PC-3 (cell line): ENCODE results near the gene ACSM3. TPM values are rescaled to one million over a fixed set of nuclear protein-coding genes. Genes with fewer than 3 reads are reported as not detected.

Experiments
- ATAC-seq: fragments of 200-7000 bp; cut with Tn5 transposase; 2 replicates; pipeline ENCODE4 v1.9.1; 2020; ENCODE audit warnings: mild to moderate bottlenecking, moderate library complexity
- BruUV-seq: library from RNA; stranded (reverse); fragments of 400-500 nt; replicated peaks from 2 replicates; lab custom pipeline; 2021; lab: Mats Ljungman, UMichigan
- CTCF ChIA-PET: fragments of 300-600 bp; sonication (Branson Sonifier 250); formaldehyde crosslinking; loops from one replicate; lab custom pipeline; 2022; ENCODE audit warnings: antibody characterized with exemption; lab: Charles Lee
- POLR2A ChIA-PET: fragments of 300-600 bp; sonication (Branson Sonifier 250); formaldehyde crosslinking; loops from one replicate; lab custom pipeline; 2022; ENCODE audit warnings: antibody characterized with exemption; ENCODE audit not compliant: unreplicated experiment; lab: Charles Lee
- DNase-seq: peaks from one replicate; pipeline ENCODE4 v3.0.0-alpha.2; 2015
- H2AFZ ChIP-seq: fragments of 300-600 bp; sonication (generic); 2 replicates; pipeline ENCODE4 v1.6.0; 2016; ENCODE audit warnings: antibody characterized with exemption, low read length
- H3F3A ChIP-seq: fragments of 300-600 bp; sonication (generic); one replicate; pipeline ENCODE4 v1.6.0; 2017; ENCODE audit warnings: antibody characterized with exemption, low read length, control low read depth, mild to moderate bottlenecking; ENCODE audit not compliant: unreplicated experiment
- H3K27ac ChIP-seq: fragments of 300-600 bp; sonication (generic); 2 replicates; pipeline ENCODE4 v1.5.1; 2016; ENCODE audit warnings: mild to moderate bottlenecking, low read length
- H3K27me3 ChIP-seq: fragments of 300-600 bp; sonication (generic); 2 replicates; pipeline ENCODE4 v1.6.1; 2016; ENCODE audit warnings: low read length, mixed read lengths
- H3K36me3 ChIP-seq: fragments of 300-600 bp; sonication (generic); 2 replicates; pipeline ENCODE4 v1.6.1; 2016; ENCODE audit warnings: low read depth, mixed run types, low read length, mixed read lengths
- H3K4me1 ChIP-seq: fragments of 300-600 bp; sonication (generic); 2 replicates; pipeline ENCODE4 v1.5.1; 2016; ENCODE audit warnings: low read length; ENCODE audit not compliant: insufficient read depth
- H3K4me2 ChIP-seq: fragments of 300-600 bp; sonication (generic); 2 replicates; pipeline ENCODE4 v1.6.0; 2016; ENCODE audit warnings: low read length
- H3K4me3 ChIP-seq: fragments of 300-600 bp; sonication (generic); 2 replicates; pipeline ENCODE4 v1.5.1; 2016; ENCODE audit warnings: mild to moderate bottlenecking, low read length, mixed read lengths
- H3K79me2 ChIP-seq: fragments of 300-600 bp; sonication (generic); 2 replicates; pipeline ENCODE4 v1.6.1; 2017; ENCODE audit warnings: low read length, mixed read lengths
- H3K9ac ChIP-seq: fragments of 300-600 bp; sonication (generic); 2 replicates; pipeline ENCODE4 v1.6.0; 2016; ENCODE audit warnings: mild to moderate bottlenecking, low read length
- H3K9me2 ChIP-seq: fragments of 300-600 bp; sonication (generic); replicated peaks from 2 replicates; pipeline ENCODE4 v1.6.1; 2016; ENCODE audit warnings: mixed run types, low read length, mixed read lengths
- H3K9me3 ChIP-seq: fragments of 300-600 bp; sonication (generic); 2 replicates; pipeline ENCODE4 v1.6.1; 2016; ENCODE audit warnings: low read length, mixed read lengths
- H4K20me1 ChIP-seq: fragments of 300-600 bp; sonication (generic); 2 replicates; pipeline ENCODE4 v1.6.1; 2016; ENCODE audit warnings: low read length, mixed read lengths
- EZH2 ChIP-seq: fragments of 300-600 bp; sonication (generic); IDR thresholded peaks from one replicate; pipeline ENCODE4 v1.6.1; 2017; ENCODE audit warnings: antibody characterized with exemption, mild to moderate bottlenecking, low read length; ENCODE audit not compliant: unreplicated experiment
- EZH2phosphoT487 ChIP-seq: fragments of 300-600 bp; sonication (generic); IDR thresholded peaks from 2 replicates; pipeline ENCODE4 v1.6.1; 2018; ENCODE audit warnings: mild to moderate bottlenecking, antibody characterized with exemption, low read length, borderline replicate concordance
- intact Hi-C: fragments of 100-400 bp; cut with micrococcal nuclease; formaldehyde crosslinking; loops from 2 replicates; pipeline ENCODE4 v1.9.0; 2023
- total RNA-seq: library from RNA; depleted of rRNA; stranded (reverse); fragments of >200 nt; gene quantifications from 2 replicates; pipeline ENCODE4 v1.2.3, GENCODE V29; 2014
- TF ChIP-seq, protein P1 (sequence below): fragments of 300-600 bp; sonication (generic); conservative IDR thresholded peaks from 2 replicates; pipeline ENCODE4 v1.5.1; 2017; ENCODE audit warnings: antibody characterized with exemption, low read depth, mild to moderate bottlenecking, low read length

ACSM3 gene
- total RNA-seq, 1 experiment from 2014 or later: 4.0 TPM

DNA sequence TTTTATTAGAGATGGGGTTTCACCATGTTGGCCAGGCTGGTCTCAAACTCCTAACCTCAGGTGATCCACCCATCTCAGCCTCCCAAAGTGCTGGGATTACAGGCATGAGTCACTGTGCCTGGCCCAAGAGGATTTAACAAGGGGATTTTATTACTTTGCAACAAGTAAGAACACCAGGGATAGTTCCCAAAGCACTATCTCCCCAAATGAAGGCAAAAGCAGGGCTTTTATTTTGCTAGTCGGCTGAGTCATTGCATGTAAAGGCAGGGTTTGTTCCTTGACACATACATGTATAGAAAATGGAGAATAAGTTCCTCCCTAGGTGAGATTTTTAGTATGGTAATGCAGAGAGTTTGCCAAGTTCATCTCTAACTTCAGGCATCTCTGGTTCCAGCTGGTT, 66.6 kb downstream of the ACSM3 start:
- ChIA-PET POLR2A (no interaction called here), CTCF (no interaction called here)
- Histone ChIP-seq H3K27me3 (no peaks in the 10 kb centered on the region), H3K4me2 (no peak overlapping the region), H3K79me2 (no peaks in the 10 kb centered on the region), H3K9me2 (no peaks in the 10 kb centered on the region), H3K9ac (no peak overlapping the region), H3K36me3 (peaks cover 21% of the 10 kb centered on the region), H3K4me1 (no peaks in the 10 kb centered on the region), H2AFZ (no peak overlapping the region), H3F3A (no peaks in the 10 kb centered on the region), H3K9me3 (no peaks in the 10 kb centered on the region), H4K20me1 (no peaks in the 10 kb centered on the region), H3K27ac (no peak overlapping the region), H3K4me3 (no peak overlapping the region)
- no peak for TF ChIP-seq EZH2phosphoT487
- no peak for TF ChIP-seq EZH2
- TF ChIP-seq, protein P1, sequence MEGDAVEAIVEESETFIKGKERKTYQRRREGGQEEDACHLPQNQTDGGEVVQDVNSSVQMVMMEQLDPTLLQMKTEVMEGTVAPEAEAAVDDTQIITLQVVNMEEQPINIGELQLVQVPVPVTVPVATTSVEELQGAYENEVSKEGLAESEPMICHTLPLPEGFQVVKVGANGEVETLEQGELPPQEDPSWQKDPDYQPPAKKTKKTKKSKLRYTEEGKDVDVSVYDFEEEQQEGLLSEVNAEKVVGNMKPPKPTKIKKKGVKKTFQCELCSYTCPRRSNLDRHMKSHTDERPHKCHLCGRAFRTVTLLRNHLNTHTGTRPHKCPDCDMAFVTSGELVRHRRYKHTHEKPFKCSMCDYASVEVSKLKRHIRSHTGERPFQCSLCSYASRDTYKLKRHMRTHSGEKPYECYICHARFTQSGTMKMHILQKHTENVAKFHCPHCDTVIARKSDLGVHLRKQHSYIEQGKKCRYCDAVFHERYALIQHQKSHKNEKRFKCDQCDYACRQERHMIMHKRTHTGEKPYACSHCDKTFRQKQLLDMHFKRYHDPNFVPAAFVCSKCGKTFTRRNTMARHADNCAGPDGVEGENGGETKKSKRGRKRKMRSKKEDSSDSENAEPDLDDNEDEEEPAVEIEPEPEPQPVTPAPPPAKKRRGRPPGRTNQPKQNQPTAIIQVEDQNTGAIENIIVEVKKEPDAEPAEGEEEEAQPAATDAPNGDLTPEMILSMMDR: no peak
- DNase-seq (no peak), ATAC-seq (peak; percentile 15; the same call in 1 of the 2 replicates)
- intact Hi-C loops: no loop called here
- BruUV-seq: no TSS peak

DNA sequence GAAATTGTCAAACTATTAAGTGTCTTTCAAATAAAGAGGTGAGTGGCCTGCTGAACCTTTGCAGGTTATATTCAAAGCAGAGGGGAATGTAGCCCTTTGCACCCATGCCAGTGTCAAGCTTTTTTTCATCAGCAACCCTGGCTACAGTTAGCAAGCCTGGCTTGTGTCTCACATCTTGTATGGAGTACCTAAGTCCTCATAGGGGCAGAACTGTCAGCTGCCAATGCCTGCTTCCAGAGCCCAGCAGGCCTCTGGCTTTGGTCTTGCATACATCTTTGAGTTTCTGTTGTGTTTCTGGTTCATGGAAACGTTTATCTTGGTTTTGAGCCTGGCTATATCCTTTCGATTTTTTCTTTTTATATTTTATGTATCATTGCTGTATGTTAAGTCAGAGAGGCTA, 69.3 kb downstream of the ACSM3 start:
- peaks cover 12% of the 10 kb centered on the region for H3K36me3 ChIP-seq
- POLR2A ChIA-PET: no interaction called here
- CTCF ChIA-PET: no interaction called here

DNA sequence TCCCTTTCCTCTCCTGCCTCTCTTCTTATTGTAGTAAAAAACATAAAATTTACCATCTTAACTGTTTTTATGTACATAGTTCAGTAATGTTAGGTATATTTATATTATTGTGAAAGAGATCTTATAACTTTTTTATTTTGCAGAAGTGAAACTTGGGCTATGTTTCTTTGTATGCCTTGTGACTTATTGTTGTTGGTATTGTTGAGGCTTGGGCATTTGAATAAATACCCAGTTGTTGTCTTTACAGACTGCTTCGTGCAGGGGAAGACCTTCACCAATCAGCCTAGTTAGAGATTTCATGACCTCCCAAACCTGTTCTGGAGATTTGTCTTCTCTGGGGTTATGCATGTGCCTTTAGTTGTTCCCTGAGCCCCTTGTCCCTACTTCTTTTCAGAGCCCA, 74.4 kb downstream of the ACSM3 start:
- CTCF ChIA-PET: no interaction called here
- no peaks in the 10 kb centered on the region for H3K9me3 ChIP-seq
- no peak overlapping the region for H3K4me2 ChIP-seq
- ATAC-seq: no peak
- H3F3A ChIP-seq: no peaks in the 10 kb centered on the region
- H3K4me1 ChIP-seq: peaks cover 18% of the 10 kb centered on the region
- no peak overlapping the region for H2AFZ ChIP-seq
- H3K4me3 ChIP-seq: no peak overlapping the region
- no peak for DNase-seq
- TF ChIP-seq EZH2: no peak
- TF ChIP-seq EZH2phosphoT487: no peak
- TF ChIP-seq, protein P1: no peak
- no peaks in the 10 kb centered on the region for H3K79me2 ChIP-seq
- no peaks in the 10 kb centered on the region for H4K20me1 ChIP-seq
- peaks cover 16% of the 10 kb centered on the region for H3K36me3 ChIP-seq
- H3K9ac ChIP-seq: no peak overlapping the region
- no peaks in the 10 kb centered on the region for H3K27me3 ChIP-seq
- intact Hi-C loops: loop anchor here (2.0 kb wide), 1 partner anchor 31 kb away; the partner anchor contains the start of genes ERI2 and REXO5
- no TSS peak for BruUV-seq
- H3K27ac ChIP-seq: no peak overlapping the region
- POLR2A ChIA-PET: no interaction called here
- H3K9me2 ChIP-seq: no peaks in the 10 kb centered on the region

More for the DNA sequence above, 69.3 kb downstream of the ACSM3 start:
- TF ChIP-seq EZH2 (no peak), EZH2phosphoT487 (no peak)
- TF ChIP-seq, protein P1: no peak
- DNase-seq (no peak), ATAC-seq (no peak)
- Histone ChIP-seq H3K4me3 (no peak overlapping the region), H3K4me1 (no peaks in the 10 kb centered on the region), H3K79me2 (no peaks in the 10 kb centered on the region), H2AFZ (no peak overlapping the region), H3K27ac (no peak overlapping the region), H3K9ac (no peak overlapping the region), H3K9me2 (no peaks in the 10 kb centered on the region), H3F3A (no peaks in the 10 kb centered on the region), H3K27me3 (no peaks in the 10 kb centered on the region), H3K9me3 (no peaks in the 10 kb centered on the region), H4K20me1 (no peaks in the 10 kb centered on the region), H3K4me2 (no peak overlapping the region)
- intact Hi-C loops: no loop called here
- BruUV-seq: no TSS peak
